ENCODE measurements around the gene OR4D2.

- TF ChIP-seq CTCF (IDR thresholded peaks at IDR 0.05; ENCODE audit: insufficient read depth, low read length, poor library complexity, severe bottlenecking) (no peak), EZH2phosphoT487 (conservative IDR thresholded peaks at IDR 0.05; ENCODE audit: low read length) (no peak)
These were observed 17.7 kb downstream of the OR4D2 start for GRCh38 chr17:58184308-58184985.
